Stimulated activated CD8-positive, alpha-beta memory T cell treated with anti-CD3 and anti-CD28 coated beads, Interleukin-12 subunit alpha, Interleukin-12 subunit beta, amount 100 ng/mL, for 24 hours (primary cell): ENCODE results near the gene FLT3.

ENCODE experiments used
- DNase-seq: peaks from one replicate; pipeline ENCODE4 v3.0.0-alpha.2; 2020; ENCODE audit errors: extremely low read depth

FLT3 gene

DNA sequence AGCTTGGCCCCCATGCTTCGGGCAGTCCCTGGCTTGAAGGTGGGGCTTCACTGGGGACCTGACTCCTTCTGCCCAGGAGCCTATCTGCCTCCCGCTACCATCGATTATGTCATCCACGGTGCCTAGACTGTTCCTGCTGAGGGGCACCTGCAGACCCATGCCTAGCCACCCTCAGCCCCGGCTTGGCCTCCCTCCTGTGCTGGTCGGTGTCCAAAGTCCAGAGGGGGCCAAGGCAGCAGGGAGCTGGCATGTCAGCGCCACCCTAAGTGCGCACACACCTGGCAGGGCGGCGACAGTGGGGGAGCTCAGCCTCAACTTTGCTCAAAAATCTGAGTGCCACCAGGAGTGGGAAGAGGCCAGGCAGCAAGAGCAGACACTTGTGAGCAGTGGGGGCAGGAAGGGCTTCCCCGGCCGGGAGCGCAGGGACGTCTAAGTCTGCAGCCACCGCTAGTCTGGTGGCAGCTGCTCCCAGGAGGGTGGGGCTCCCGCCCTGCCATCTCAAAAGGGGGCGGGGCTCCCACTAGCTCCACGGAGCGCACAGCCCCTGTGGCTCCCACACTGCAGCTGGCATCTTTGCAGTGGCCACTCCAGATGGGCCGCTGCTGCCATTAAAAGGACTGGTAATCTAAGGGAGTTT is 98.4 kb downstream of the FLT3 start:
- no peak for DNase-seq

DNA sequence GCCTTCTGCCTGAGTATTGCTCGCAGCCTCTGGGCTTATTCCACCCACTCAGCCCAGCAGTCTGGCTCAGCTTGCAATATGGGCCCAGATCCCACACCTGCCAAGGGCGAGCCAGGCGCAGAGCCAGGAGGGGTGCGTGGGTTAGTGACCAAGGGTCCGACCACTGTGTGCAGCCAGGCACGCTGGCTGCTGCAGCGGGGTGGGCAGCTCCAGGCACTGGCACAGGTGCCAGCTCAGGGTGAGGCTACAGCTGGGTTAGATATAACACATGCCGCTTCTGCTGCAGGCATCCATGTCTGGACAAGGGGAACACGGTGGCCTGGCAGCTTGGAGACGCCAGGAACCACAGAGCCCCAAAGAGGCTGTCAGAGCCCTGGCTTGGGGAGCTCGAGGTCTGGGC is 99.3 kb downstream of the FLT3 start:
- no peak for DNase-seq

DNA sequence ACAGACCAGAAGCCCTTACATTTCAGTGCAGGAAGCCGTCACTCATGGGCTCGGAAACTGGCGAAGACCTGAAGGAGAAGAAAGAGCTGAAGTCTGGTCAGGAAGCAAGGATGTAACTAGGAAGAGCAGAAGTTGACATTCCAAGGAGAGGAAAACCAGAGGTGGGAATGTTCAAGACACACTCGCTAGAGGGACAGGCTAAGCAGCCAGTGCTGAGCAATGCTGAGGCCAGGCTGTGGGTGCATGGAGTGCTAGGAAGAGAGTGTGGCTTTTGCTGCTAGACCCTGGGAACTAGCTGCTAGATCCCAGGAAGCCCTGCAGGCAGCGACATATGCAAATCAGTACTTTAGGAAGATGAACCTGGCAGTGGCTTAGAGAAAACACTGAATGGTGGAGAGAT is 99.8 kb downstream of the FLT3 start:
- no peak for DNase-seq

DNA sequence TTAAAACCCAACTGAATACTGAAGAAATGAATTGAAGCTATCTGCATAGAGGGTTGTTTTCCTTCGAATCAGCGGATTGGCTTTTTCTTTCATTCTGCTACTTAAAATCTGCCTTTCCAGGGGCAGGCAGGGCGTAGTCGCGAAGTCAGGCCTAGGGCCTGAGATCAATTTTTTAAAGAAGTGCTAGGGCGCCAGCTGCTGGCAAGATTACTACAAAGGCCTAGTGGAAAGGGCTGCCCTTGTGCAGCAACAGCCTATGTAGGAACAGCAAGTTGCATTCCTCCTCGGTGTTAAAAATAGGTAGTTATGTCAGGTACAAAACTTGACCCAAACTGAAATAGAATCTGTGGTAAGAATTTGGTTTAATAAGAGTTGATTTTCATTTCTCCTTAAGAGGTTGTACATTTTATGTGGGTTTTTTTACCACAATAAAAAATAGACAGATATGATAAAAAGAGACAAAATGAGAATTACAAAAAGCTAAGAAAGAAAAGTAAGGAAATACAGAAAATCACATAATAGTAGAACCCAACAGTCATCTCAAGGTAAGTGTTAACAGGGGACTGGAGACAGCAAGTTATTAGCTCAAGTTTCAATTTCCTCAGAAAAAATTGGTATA is 102.4 kb downstream of the FLT3 start:
- DNase-seq, result no peak

DNA sequence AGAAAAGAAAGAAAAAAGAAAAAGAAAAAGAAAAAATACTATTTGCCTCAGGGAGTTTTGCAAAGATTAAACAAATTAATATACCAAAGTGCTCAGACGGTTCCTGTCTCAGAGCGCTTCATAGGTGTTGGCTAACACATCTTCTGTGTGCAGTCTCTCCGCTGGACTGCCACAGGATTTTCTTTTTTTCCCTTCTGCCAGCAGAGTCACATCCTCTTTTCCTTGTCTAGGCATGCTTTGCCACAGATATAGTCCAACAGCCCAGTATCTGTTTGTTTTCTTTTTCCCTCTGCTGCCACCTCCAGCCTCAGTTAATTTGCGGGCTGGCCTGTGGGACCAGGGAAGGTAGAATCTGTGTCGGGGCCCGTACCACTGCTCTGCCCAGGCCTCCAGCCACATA is 108.5 kb downstream of the FLT3 start:
- no peak for DNase-seq

DNA sequence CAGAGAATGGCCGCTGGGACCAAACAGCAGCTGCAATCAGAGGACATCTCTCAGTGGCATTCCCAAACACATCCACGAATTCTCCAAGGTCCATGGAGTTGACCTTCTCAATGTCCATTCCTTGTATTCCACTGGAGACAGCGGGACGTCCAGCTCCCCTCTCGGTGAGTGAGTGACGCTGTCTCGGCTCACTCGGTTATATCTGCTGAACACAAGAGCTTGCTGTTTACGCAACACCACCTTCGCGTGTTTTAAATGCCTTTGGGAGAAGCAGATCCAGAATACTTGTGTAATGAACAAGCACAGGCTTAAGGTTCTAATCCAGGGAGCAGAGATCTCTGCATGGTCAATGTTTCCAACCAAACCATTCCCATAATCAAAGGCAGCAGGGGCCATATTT is 111.9 kb downstream of the FLT3 start, which contains the start of gene URAD:
URAD (minus strand) TSS at position 174 of the 400 bp plus-strand sequence; CDS start at position 118, 56 bp downstream.
- no peak for DNase-seq

DNA sequence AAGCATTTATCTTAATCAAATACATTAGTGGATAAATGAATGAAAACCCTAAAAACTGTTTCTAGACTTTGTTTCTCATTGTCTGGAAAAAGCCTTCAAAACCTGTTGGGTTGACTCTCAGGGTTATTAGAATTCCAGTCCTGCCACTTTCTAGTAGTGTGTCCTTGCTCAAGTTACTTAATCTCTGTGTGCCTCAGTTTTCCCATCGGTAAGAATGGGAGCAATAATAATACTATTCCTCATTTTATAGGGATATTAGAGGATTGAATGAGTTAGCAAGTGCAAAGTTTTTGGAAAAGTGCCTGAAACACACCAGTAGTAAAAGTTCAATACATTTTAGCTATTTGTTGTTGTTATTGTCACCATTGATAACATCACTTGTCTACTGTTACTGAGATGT is 114.8 kb downstream of the FLT3 start:
- no peak for DNase-seq

DNA sequence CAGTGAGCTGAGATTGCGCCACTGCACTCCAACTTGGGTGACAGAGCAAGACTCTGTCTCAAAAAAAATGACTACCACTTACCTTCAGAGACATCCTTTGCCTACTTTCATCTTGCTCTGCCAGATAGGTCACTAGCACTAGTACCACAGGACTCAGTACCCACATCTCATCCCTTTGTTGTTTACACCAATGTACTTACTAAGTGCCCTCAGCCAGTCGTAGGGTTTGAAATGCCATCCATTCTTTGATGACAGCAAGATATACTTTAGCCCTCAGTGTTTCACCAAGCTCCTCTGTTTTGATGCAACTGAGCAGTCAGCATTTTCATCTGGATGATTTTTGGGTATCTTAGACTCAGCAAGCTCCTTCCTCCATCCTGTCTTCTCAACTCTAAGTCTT is 118.0 kb downstream of the FLT3 start:
- DNase-seq, result no peak

DNA sequence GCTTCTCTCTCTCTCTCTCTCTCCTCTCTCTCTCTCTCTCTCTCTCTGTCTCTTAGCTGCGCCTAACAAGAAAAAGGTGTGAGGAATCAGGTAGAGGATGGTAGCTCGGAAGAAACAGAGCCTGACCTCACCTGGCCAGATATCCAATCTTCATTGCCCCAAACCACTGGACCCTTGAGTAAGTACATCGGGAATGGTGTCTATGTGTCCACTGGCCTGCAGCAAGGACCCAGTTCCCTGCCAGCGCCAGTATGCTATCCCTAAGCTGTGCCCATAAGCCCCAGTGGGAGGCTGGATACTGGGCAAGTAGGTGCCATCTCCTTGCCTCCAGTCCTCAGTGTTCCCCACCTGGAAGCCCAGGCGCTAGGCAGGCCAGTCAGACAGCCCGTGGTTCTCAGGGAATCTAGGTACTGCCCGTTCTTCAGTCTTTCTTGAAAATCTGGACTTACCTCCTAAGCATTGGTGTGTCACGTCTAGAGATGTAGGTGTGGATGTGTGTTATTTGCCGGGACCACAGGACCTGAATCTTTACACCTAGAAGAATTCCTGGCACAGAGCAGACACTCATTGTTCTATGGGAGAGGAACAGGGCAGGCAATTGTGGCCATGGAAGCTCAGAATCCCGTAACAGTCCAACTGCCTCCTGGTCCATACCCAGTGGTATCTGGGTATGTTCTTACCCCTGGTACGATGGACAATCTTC is 119.2 kb downstream of the FLT3 start:
- DNase-seq, result no peak

DNA sequence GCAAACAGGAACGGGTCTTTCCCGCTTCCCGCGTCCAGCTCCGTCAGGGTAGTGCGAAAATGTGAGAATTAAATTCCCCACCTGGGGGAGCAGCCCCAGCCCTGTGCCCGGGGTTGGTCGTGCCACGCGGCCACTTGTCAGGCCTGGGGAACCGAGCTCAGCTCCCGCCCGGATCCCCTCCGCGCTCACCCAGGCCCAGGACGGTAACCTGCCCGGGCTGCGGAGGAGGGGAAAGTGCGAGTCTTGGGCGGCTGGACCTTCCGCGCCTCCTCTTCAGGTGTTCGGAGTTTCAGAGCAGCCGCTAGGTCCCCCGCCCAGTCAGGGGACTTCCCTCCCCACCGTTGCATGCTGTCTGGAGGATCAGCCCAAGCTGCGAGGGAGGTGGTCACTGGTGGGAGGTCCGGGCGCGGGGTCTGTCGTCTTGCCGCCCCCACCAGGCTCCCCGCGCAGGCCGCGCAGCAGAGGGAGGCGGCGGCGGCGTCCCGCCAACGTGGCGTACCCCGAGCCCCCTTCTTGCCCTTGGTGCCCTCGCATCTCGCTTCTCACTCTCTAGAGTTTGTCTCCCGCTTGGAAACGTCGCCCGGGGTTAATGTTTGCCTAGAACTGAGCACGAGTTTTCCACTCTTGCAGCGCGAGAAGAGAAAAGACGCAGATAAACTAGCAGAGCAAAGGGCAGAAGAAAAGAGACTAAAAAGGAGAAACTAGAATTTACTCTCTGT is 119.9 kb downstream of the FLT3 start:
- DNase-seq, result no peak

DNA sequence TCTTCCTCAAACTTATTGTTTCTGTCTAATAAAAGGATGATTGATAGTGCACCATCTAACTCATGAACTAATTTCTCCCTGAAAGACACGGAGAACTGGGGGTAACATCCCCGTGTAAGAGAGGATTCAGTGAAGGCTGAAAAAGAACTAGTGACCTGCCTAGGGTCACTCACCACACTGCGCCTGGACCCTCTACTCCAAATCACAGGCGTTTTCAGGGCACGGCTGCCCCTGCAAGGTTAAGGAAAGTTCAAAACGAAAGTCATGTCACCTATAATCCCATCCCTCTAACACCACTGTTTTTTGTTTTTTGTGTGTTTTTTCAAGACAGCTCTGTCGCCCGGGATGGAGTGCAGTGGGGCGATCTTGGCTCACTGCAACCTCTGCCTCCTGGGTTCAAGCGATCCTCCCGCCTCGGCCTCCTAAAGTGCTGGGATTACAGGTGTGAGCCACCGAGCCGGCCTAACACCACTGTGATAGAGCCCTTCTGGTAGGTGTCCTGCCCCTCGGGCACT is 120.6 kb downstream of the FLT3 start:
- DNase-seq, result no peak

DNA sequence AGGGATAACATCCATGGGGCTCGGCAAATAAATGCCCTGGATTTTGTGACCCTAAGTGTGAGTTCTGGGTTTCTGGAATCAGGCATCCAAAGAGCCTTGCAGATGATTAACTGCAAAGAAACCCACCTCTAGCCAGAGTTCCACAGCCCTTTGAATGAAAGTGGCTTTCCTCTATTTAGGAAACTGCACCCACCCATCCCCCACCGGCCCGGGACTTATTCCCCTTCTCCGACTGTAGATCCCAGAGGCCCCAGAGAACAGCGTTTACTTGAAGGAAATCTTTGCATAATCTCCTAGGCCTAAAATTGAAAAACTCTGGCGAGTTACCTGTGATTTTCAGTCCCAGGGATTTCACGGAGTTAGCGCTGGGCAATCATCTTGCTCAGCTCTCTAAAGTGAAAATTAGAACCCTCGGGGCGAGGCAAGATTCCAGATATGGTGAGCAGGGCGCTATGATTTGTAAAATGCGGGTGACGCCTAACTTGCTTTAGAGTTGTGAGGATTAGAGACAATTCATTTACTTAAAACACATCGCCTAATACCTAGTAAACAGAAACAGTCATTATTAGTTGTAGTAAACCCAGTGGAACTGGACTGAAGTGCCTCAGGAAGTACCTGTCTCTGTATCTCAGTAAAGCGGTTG is 121.3 kb downstream of the FLT3 start:
- no peak for DNase-seq

DNA sequence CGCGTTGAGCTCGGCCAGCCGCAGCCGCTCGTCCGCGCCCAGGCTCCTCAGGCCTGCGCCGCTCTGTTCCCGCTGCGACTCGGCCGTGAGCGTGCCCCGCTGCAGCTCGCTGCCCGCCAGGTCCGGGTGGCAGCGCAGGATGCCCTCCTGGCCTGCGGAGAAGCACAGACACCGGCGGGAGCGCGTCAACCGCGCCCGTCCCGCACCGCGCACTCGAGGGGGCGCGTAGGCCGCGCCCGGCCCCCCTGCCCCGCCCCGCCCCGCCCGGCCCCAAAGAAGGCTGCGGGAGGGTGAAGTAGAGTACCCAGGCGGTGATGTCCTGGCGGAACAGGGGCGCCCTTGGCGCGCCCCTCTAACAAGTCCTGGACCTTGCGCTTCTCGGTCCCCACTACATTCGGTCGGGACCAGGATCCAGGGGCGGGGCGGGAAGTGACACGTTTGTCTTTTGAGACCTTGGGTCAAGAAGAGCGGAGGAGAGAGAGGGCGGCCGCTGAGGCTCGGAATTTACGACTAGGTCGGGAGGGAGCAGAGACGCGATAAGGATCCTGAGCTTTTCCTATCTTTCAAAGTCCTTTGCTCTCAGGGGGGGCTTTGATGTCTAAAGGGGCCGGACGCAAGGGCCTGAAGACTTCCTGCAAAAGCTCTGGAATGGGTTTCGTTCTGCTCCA is 121.9 kb downstream of the FLT3 start:
- DNase-seq, result no peak

DNA sequence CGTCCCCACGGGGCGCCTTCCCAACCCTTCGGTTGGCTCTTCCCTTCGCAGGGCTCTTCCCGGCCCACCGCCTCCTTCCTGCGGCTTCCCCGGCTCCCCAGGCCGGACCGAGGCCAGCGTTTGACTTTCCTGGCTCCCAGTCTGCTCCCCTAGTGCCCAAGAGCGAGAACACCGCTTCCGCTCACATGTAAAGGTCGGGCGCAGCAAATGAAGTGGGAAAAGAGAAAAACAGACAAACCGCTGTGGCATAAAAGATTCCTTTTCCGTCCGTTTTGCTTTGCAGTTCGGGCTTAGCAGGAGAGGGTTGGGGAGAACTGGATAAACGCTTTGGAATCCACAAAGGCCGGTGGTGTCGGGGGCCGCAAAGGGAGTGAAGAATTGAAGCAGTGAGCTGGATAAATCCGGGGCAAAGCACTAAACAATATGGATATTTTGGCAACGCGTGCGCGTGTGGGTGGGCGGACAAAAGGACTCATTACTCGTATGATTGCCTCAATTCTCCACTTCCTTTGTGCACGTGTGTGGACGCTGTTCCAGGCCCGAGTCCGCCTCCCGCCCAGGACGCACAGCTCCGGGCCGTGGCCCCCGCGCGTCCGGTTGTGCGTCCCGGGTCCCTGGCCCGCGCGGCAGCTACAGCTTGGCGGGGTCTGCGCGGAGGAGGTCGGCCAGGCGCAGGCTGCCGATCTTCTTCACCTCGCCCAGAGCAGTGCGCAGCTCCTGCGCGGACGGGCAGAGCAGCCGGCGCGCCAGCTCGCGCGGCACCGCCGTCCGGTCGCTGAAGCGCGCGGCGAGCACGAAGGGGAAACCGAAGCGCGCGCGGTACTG is 122.7 kb downstream of the FLT3 start:
- no peak for DNase-seq

DNA sequence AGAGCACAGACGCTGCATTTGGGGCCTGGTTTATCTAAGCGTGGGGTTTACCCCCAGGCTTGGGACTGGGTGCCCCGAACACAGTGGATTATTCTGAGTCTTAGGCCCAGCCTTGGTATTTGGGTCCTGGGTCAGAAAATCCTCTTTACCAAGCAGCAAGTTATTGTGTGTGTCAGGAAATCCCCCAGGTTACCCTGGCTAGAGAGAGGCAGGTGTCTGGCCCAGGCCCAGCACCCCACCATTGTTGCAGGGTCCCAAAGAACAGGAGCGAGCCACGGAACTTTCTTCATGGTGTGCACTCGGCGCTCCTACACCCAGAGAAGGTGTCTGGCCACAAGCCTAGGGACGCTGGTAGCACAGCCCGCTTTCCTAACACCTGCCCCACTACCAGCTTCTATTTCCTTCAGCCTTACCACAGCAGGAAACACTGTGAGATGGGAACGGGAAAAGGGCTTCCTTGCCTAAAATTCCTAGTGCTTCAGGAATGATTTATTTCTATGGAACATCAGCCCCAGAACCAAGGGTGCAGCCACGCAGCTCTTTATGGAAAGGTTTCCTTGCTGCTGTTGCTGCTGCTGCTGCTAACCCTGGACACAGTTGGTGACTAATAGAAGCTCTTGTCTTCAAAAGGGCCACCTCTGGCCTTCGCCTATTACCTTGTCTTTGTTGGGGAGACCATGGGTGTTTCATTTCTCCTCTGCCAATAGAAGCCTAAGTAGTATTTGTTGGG is 123.8 kb downstream of the FLT3 start:
- no peak for DNase-seq

DNA sequence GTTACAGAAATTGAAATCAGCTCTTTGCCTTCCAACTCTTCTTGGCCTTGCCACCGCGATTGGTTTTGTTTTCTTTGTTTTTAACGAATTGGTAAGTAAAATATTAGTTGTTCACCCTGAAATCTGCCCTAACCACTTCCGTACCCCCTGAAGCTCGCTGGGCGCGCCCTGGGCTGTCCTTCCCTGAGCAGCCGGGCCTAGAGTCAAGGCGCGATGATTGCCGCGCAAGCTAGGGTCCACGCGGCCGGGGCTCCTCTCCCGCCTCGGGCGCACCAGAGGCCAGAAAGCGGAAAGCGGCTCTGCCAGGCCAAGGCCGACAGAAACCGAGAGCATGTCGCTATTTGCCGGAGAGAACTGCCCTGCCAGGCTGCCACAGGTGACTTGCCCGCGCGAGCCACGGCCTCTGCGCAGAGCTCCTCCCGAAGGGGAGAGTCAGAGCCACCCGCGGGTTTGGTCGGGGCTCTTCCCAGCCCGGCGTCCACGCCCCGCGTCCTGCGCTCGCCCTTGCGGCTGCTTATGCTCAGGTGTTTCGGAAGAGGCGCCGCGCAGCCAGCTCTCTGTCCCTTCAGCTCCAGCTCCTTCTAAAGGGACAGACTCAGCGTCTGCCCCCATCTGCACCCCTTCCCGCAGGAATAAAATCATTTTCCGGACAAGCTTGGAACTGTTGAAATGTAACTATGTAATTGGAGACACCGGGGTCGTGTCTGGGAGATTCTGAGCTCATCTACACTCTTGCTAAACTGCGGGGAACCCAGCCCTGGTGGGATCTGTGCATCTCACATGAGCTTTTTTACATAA is 124.6 kb downstream of the FLT3 start:
- DNase-seq, result no peak

DNA sequence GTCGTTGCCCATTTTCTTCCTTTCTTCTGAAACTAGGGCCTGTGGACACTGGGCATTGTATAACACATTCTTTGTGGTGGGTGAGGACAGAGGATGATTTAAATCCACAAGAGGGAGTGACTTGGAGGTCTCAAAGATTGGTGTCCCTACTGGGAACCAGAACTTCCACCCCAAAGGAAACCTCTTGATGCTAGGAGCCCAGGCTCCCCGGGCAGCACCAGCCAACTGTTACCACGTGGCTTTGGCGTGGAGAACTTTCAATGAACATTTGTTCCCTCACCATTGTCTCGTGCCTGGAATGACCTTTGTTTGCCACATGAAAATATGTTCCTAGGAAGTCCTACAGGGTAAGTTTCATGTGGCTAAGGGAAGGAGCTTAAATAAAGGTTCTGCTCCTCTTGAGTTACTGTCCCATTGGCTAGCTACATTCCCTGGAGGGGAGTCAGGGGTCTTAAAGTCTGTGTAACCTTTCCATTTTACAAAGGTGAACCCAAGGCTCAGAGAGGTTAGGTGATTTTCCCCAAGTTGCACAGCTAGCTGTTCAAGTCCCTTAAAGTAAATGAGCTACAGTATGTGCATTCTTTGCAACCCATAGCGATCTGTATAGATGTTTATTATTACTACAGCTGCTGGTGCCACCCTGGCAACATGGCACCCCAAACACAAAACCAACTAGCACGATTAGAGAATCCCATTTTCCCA is 126.3 kb downstream of the FLT3 start:
- DNase-seq, result no peak

DNA sequence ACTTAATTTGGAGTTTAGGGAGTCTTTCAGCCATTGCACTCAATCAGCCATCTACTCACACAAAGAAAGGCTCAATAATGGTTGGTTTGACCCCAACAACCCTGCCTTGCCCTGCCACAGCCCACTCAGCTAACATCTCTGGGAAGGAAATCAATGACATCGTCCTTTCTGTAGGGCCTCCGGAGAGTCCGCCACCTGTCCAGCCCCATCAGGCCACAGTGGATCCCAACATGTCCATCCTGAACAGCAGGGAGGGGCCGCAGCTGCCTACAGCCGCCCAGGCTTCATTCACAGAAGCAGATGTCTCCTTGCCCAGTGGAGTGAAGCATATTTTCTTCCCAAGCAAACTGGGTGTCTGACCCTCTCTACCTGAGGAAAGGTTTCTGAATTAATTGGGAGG is 127.1 kb downstream of the FLT3 start:
- no peak for DNase-seq
